Mononuclear cell (primary cell): Measurements from ENCODE around the gene STOML1. TPM values are rescaled to one million over a fixed set of nuclear protein-coding genes. Genes with fewer than 3 reads are reported as not detected.
"Not testable (repeated sequence)": the region's sequence is repeated elsewhere in the genome, so short reads cannot be mapped to it uniquely, and the experiment has no call there.

Experiments
- H3K27me3 ChIP-seq: 2 replicates; pipeline ENCODE4 v1.6.0; 2011; ENCODE audit warnings: low read length, control low read depth; ENCODE audit not compliant: insufficient read depth
- H3K4me1 ChIP-seq: 2 replicates; pipeline ENCODE4 v1.5.1; 2011; ENCODE audit warnings: mild to moderate bottlenecking, low read length, control low read depth; ENCODE audit not compliant: insufficient read depth
- H3K4me3 ChIP-seq: 2 replicates; pipeline ENCODE4 v1.5.1; 2011; ENCODE audit warnings: mild to moderate bottlenecking, low read length, moderate library complexity
- H3K9me3 ChIP-seq: 2 replicates; pipeline ENCODE4 v1.5.1; 2011; ENCODE audit warnings: low read depth, mild to moderate bottlenecking, control low read depth, low read length
- total RNA-seq: library from RNA; depleted of rRNA; stranded (reverse); fragments of >200 nt; gene quantifications from one replicate; pipeline ENCODE4 v1.2.3, GENCODE V29; 2012

The STOML1 gene
- total RNA-seq, 1 donor, result 2.2 TPM

- Histone ChIP-seq H3K9me3 (no peaks in the 10 kb centered on the region), H3K4me1 (peaks cover 5% of the 10 kb centered on the region), H3K27me3 (no peaks in the 10 kb centered on the region), H3K4me3 (no peak overlapping the region)
These were observed 51.1 kb downstream of the STOML1 start for GRCh38 chr15:73941044-73941443.

GRCh38 chr15:73940061-73940981 is 51.8 kb downstream of the STOML1 start:
- Histone ChIP-seq H3K4me3 (no peak overlapping the region), H3K27me3 (no peaks in the 10 kb centered on the region), H3K9me3 (no peaks in the 10 kb centered on the region), H3K4me1 (peaks cover 5% of the 10 kb centered on the region)

GRCh38 chr15:73939138-73939537 is 53.0 kb downstream of the STOML1 start:
- Histone ChIP-seq H3K4me3 (no peak overlapping the region), H3K4me1 (peaks cover 5% of the 10 kb centered on the region), H3K9me3 (no peaks in the 10 kb centered on the region), H3K27me3 (no peaks in the 10 kb centered on the region)

- not testable (repeated sequence) for H3K4me1 ChIP-seq
These were observed 53.6 kb downstream of the STOML1 start for GRCh38 chr15:73938516-73938915.

GRCh38 chr15:73937726-73938125 is 54.4 kb downstream of the STOML1 start:
- peaks cover 5% of the 10 kb centered on the region for H3K4me1 ChIP-seq
- H3K9me3 ChIP-seq, result no peaks in the 10 kb centered on the region
- no peaks in the 10 kb centered on the region for H3K27me3 ChIP-seq
- H3K4me3 ChIP-seq, result no peak overlapping the region

More at GRCh38 chr15:73938516-73938915, 53.6 kb downstream of the STOML1 start:
- not testable (repeated sequence) for H3K27me3 ChIP-seq, H3K4me3 ChIP-seq, H3K9me3 ChIP-seq

- H3K4me3 ChIP-seq, result no peak overlapping the region
- H3K9me3 ChIP-seq, result no peaks in the 10 kb centered on the region
- no peaks in the 10 kb centered on the region for H3K27me3 ChIP-seq
- peaks cover 2% of the 10 kb centered on the region for H3K4me1 ChIP-seq
These were observed 54.8 kb downstream of the STOML1 start for GRCh38 chr15:73937296-73937695.

- H3K4me1 ChIP-seq, result no peaks in the 10 kb centered on the region
- H3K9me3 ChIP-seq, result no peaks in the 10 kb centered on the region
- no peak overlapping the region for H3K4me3 ChIP-seq
- no peaks in the 10 kb centered on the region for H3K27me3 ChIP-seq
These were observed 55.4 kb downstream of the STOML1 start for GRCh38 chr15:73936588-73937290.

GRCh38 chr15:73936181-73936580 is 55.9 kb downstream of the STOML1 start:
- no peaks in the 10 kb centered on the region for H3K4me1 ChIP-seq
- H3K27me3 ChIP-seq, result no peaks in the 10 kb centered on the region
- no peak overlapping the region for H3K4me3 ChIP-seq
- H3K9me3 ChIP-seq, result no peaks in the 10 kb centered on the region

- Histone ChIP-seq H3K4me3 (no peak overlapping the region), H3K4me1 (no peaks in the 10 kb centered on the region), H3K27me3 (no peaks in the 10 kb centered on the region), H3K9me3 (no peaks in the 10 kb centered on the region)
These were observed 56.5 kb downstream of the STOML1 start for GRCh38 chr15:73935547-73935946.

GRCh38 chr15:73934281-73934680 is 57.8 kb downstream of the STOML1 start:
- H3K27me3 ChIP-seq, result no peaks in the 10 kb centered on the region
- no peaks in the 10 kb centered on the region for H3K9me3 ChIP-seq
- no peak overlapping the region for H3K4me3 ChIP-seq
- no peaks in the 10 kb centered on the region for H3K4me1 ChIP-seq

GRCh38 chr15:73932381-73933191 is 59.5 kb downstream of the STOML1 start:
- Histone ChIP-seq H3K4me1 (peaks cover 7% of the 10 kb centered on the region), H3K4me3 (no peak overlapping the region), H3K27me3 (peaks cover 7% of the 10 kb centered on the region), H3K9me3 (no peaks in the 10 kb centered on the region)

GRCh38 chr15:73931441-73931840 is 60.7 kb downstream of the STOML1 start:
- Histone ChIP-seq H3K4me3 (no peak overlapping the region), H3K9me3 (no peaks in the 10 kb centered on the region), H3K27me3 (peaks cover 10% of the 10 kb centered on the region), H3K4me1 (peaks cover 16% of the 10 kb centered on the region)

- Histone ChIP-seq H3K4me1 (peaks cover 20% of the 10 kb centered on the region), H3K4me3 (no peak overlapping the region), H3K27me3 (peaks cover 13% of the 10 kb centered on the region), H3K9me3 (no peaks in the 10 kb centered on the region)
These were observed 61.3 kb downstream of the STOML1 start for GRCh38 chr15:73930790-73931281.

- Histone ChIP-seq H3K27me3 (peaks cover 13% of the 10 kb centered on the region), H3K4me1 (peaks cover 20% of the 10 kb centered on the region)
These were observed 61.7 kb downstream of the STOML1 start for GRCh38 chr15:73930371-73930770.

More at GRCh38 chr15:73930371-73930770, 61.7 kb downstream of the STOML1 start:
- no peaks in the 10 kb centered on the region for H3K9me3 ChIP-seq
- H3K4me3 ChIP-seq, result no peak overlapping the region
